Karpas-422 (cell line): Measurements from ENCODE around the gene JAGN1. TPM values are rescaled to one million over a fixed set of nuclear protein-coding genes. Genes with fewer than 3 reads are reported as not detected.
"Not testable (repeated sequence)": the region's sequence is repeated elsewhere in the genome, so short reads cannot be mapped to it uniquely, and the experiment has no call there.

Experiments
- DNase-seq: peaks from one replicate; pipeline ENCODE4 v3.0.0-alpha.2; 2015
- H2AFZ ChIP-seq: fragments of 200-600 bp; sonication (generic); 2 replicates; pipeline ENCODE4 v1.6.1; 2014; ENCODE audit warnings: antibody characterized with exemption, low read length, mixed read lengths
- H3K27ac ChIP-seq: fragments of 200-600 bp; sonication (generic); 2 replicates; pipeline ENCODE4 v1.5.1; 2014; ENCODE audit warnings: mild to moderate bottlenecking, low read length, moderate library complexity
- H3K27me3 ChIP-seq: fragments of 200-600 bp; sonication (generic); 2 replicates; pipeline ENCODE4 v1.6.1; 2014; ENCODE audit warnings: low read length, mixed read lengths
- H3K36me3 ChIP-seq: fragments of 200-600 bp; sonication (generic); 2 replicates; pipeline ENCODE4 v1.6.1; 2014; ENCODE audit warnings: low read length, mixed read lengths; ENCODE audit not compliant: insufficient read depth
- H3K4me1 ChIP-seq: fragments of 200-600 bp; sonication (generic); 2 replicates; pipeline ENCODE4 v1.6.1; 2014; ENCODE audit warnings: mild to moderate bottlenecking, low read length, mixed read lengths
- H3K4me2 ChIP-seq: fragments of 200-600 bp; sonication (generic); 2 replicates; pipeline ENCODE4 v1.6.1; 2014; ENCODE audit warnings: low read length, low read depth, mild to moderate bottlenecking; ENCODE audit not compliant: poor library complexity, severe bottlenecking
- H3K4me3 ChIP-seq: fragments of 200-600 bp; sonication (generic); 2 replicates; pipeline ENCODE4 v1.5.1; 2014; ENCODE audit warnings: mild to moderate bottlenecking, antibody characterized with exemption, low read length, mixed read lengths
- H3K79me2 ChIP-seq: fragments of 200-600 bp; sonication (generic); 2 replicates; pipeline ENCODE4 v1.6.1; 2014; ENCODE audit warnings: mild to moderate bottlenecking, low read length, mixed read lengths
- H3K9ac ChIP-seq: fragments of 200-600 bp; sonication (generic); 2 replicates; pipeline ENCODE4 v1.6.0; 2014; ENCODE audit warnings: low read length
- H3K9me2 ChIP-seq: fragments of 200-600 bp; sonication (generic), shearing (Covaris generic); replicated peaks from 2 replicates; pipeline ENCODE4 v1.6.0; 2014; ENCODE audit warnings: mild to moderate bottlenecking, low read length, moderate library complexity; ENCODE audit not compliant: insufficient read depth
- H3K9me3 ChIP-seq: fragments of 300-700, 200-600 bp; sonication (generic); 2 replicates; pipeline ENCODE4 v1.6.1; 2014; ENCODE audit warnings: low read length, mixed read lengths
- H4K20me1 ChIP-seq: fragments of 200-600 bp; sonication (generic); 2 replicates; pipeline ENCODE4 v1.6.1; 2014; ENCODE audit warnings: mild to moderate bottlenecking, antibody characterized with exemption, low read length, low read depth; ENCODE audit not compliant: insufficient read depth
- total RNA-seq: library from RNA; depleted of rRNA; stranded (reverse); fragments of >200 nt; shearing (Covaris generic); gene quantifications from 2 replicates; pipeline ENCODE4 v1.2.3, GENCODE V29; 2014; ENCODE audit warnings: low replicate concordance; rRNA removed

The JAGN1 gene
- 33.5 and 39.2 TPM in 2 replicates for total RNA-seq

- Histone ChIP-seq H3K9me3 (no peaks in the 10 kb centered on the region), H3K27me3 (no peaks in the 10 kb centered on the region), H3K4me1 (peaks cover 20% of the 10 kb centered on the region), H3K4me2 (peak within 1 kb of the TSS; percentile 100), H3K36me3 (peaks cover 16% of the 10 kb centered on the region), H4K20me1 (peaks cover 14% of the 10 kb centered on the region; the same call in 1 of the 2 replicates), H3K79me2 (peaks cover 23% of the 10 kb centered on the region), H3K9ac (peak within 1 kb of the TSS; percentile 98), H3K9me2 (no peaks in the 10 kb centered on the region), H3K27ac (peak within 1 kb of the TSS; percentile 40), H2AFZ (peak within 1 kb of the TSS; percentile 99), H3K4me3 (peak within 1 kb of the TSS; percentile 100)
- DNase-seq, result peak; percentile 96
Observed at GRCh38 chr3:9890249-9891071, at the start of gene JAGN1. JAGN1 (plus strand) TSS chr3:9890610; CDS start chr3:9890723, 113 bp downstream.

- H3K36me3 ChIP-seq, result peaks cover 16% of the 10 kb centered on the region; the same call in 1 of the 2 replicates
Observed at GRCh38 chr3:9841015-9841414, 49.4 kb upstream of the JAGN1 start.

DNA sequence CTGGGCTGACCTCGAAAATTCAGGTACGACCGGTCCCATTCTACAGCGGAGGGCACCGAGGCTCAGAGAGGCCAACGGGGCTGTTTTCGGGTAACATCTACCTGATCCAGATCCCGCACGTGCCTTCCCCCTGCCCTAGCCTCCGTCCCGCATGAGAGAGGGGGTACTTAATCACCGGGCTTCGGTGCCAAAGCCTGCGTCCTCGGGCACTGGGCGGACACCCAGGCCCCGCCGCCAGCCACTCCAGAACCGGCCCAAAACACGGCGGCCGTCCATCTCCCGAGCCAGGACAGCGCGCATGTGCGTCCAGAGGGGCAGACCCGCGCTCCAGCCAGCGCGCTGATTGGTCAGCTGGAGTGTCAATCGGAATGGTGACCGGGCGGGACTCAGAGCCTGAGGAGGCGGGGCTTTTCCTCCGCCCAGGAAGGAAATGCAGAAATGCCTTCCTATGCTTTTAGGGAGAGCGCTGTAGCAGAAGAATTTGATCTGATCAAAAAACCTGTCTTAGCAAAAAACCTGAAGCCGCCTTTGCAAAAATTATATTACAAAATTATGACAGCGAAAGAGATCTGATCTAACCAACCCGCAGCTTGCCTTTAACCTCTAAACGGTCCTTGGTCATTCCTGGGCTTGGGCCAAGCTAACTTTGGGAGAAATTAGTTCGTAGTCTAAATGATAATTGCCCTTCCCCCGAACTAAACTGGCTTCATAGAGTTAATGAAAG is 46.5 kb upstream of the JAGN1 start, which contains the start of gene RPUSD3:
Gene RPUSD3, minus strand, starts transcription at position 294 of the 724 bp plus-strand sequence. Its CDS starts 18 bp downstream, at position 276.
- H3K36me3 ChIP-seq, result peaks cover 10% of the 10 kb centered on the region; the same call in 1 of the 2 replicates
- H4K20me1 ChIP-seq, result no peaks in the 10 kb centered on the region
- peak within 1 kb of the TSS; percentile 92 for H2AFZ ChIP-seq
- no peaks in the 10 kb centered on the region for H3K9me2 ChIP-seq
- peaks cover 14% of the 10 kb centered on the region for H3K79me2 ChIP-seq
- peak within 1 kb of the TSS; percentile 94 for H3K4me2 ChIP-seq
- H3K9ac ChIP-seq, result peak within 1 kb of the TSS; percentile 91
- peaks cover 15% of the 10 kb centered on the region for H3K4me1 ChIP-seq
- peak within 1 kb of the TSS; percentile 79 for H3K27ac ChIP-seq
- DNase-seq, result peak; percentile 98
- H3K27me3 ChIP-seq, result no peaks in the 10 kb centered on the region
- H3K4me3 ChIP-seq, result peak within 1 kb of the TSS; percentile 94
- no peaks in the 10 kb centered on the region for H3K9me3 ChIP-seq

More at GRCh38 chr3:9841015-9841414, 49.4 kb upstream of the JAGN1 start:
- Histone ChIP-seq H3K9me2 (no peaks in the 10 kb centered on the region), H3K27ac (no peak overlapping the region), H3K9ac (no peak overlapping the region), H4K20me1 (no peaks in the 10 kb centered on the region), H3K9me3 (no peaks in the 10 kb centered on the region), H2AFZ (no peak overlapping the region), H3K4me2 (no peak overlapping the region), H3K27me3 (no peaks in the 10 kb centered on the region), H3K79me2 (peaks cover 14% of the 10 kb centered on the region), H3K4me3 (no peak overlapping the region), H3K4me1 (peaks cover 15% of the 10 kb centered on the region)
- no peak for DNase-seq

- H3K9ac ChIP-seq, result no peak overlapping the region
- peaks cover 6% of the 10 kb centered on the region; the same call in 1 of the 2 replicates for H3K36me3 ChIP-seq
- no peak overlapping the region for H3K4me3 ChIP-seq
- H3K9me3 ChIP-seq, result no peaks in the 10 kb centered on the region
- no peak overlapping the region for H2AFZ ChIP-seq
- peaks cover 14% of the 10 kb centered on the region for H3K79me2 ChIP-seq
- H3K27me3 ChIP-seq, result no peaks in the 10 kb centered on the region
- H3K4me1 ChIP-seq, result peaks cover 15% of the 10 kb centered on the region
- H3K4me2 ChIP-seq, result no peak overlapping the region
- H3K27ac ChIP-seq, result no peak overlapping the region
- H4K20me1 ChIP-seq, result no peaks in the 10 kb centered on the region
- DNase-seq, result no peak
- H3K9me2 ChIP-seq, result no peaks in the 10 kb centered on the region
Observed at GRCh38 chr3:9846231-9846630, 44.2 kb upstream of the JAGN1 start.

DNA sequence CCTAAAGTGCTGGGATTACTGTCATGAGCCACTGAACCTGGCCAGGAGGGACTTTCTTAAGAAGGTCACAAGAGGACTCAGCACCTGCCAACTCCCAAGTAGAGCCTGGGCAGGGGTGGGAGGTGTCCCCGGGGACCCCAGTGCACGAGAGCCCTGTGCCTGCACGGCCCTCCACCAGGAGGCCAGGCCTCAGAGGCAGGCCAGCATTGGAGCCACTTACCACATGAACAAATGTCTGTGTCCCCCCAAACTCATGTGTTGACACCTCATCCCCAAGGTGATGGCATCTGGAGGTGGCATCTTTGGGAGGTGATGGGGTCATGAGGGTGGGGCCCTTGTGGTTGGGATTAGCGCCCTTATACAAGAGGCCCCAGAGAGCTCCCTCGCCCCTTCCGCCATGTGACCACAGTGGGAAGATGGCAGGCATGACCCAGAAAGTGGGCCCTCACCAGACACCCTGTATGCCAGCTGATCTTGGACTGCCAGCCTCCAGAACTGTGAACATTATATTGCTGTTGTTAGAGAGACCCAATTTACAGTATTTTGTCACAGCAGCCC is 43.4 kb upstream of the JAGN1 start:
- H3K4me2 ChIP-seq, result no peak overlapping the region
- DNase-seq, result no peak
- H3K9me3 ChIP-seq, result no peaks in the 10 kb centered on the region
- peaks cover 15% of the 10 kb centered on the region for H3K4me1 ChIP-seq
- H2AFZ ChIP-seq, result no peak overlapping the region
- no peak overlapping the region for H3K4me3 ChIP-seq
- no peak overlapping the region for H3K9ac ChIP-seq
- H3K9me2 ChIP-seq, result no peaks in the 10 kb centered on the region
- peaks cover 13% of the 10 kb centered on the region for H3K79me2 ChIP-seq
- H3K27me3 ChIP-seq, result no peaks in the 10 kb centered on the region
- H3K36me3 ChIP-seq, result 0 out of 2 replicates have a peak, but pooled peaks cover 1% of the 10 kb centered on the region
- no peak overlapping the region for H3K27ac ChIP-seq
- no peaks in the 10 kb centered on the region for H4K20me1 ChIP-seq

- not testable (repeated sequence) for H3K9me3 ChIP-seq, H3K27ac ChIP-seq, H3K4me1 ChIP-seq, H2AFZ ChIP-seq, DNase-seq, H4K20me1 ChIP-seq, H3K79me2 ChIP-seq, H3K27me3 ChIP-seq, H3K36me3 ChIP-seq, H3K9me2 ChIP-seq, H3K4me2 ChIP-seq, H3K4me3 ChIP-seq, H3K9ac ChIP-seq
Observed at GRCh38 chr3:9847870-9848269, 42.5 kb upstream of the JAGN1 start.

GRCh38 chr3:9848860-9849259 is 41.5 kb upstream of the JAGN1 start:
- not testable (repeated sequence) for H3K79me2 ChIP-seq, H4K20me1 ChIP-seq, H3K9me2 ChIP-seq, H2AFZ ChIP-seq, H3K4me3 ChIP-seq, H3K27ac ChIP-seq, H3K4me2 ChIP-seq, H3K27me3 ChIP-seq, H3K36me3 ChIP-seq, H3K9me3 ChIP-seq, H3K9ac ChIP-seq, H3K4me1 ChIP-seq
- DNase-seq, result peak; percentile 61

GRCh38 chr3:9851383-9851782 is 39.0 kb upstream of the JAGN1 start:
- not testable (repeated sequence) for H3K36me3 ChIP-seq, H3K79me2 ChIP-seq, H3K27ac ChIP-seq, H3K9me3 ChIP-seq, H2AFZ ChIP-seq, H3K27me3 ChIP-seq, DNase-seq, H4K20me1 ChIP-seq, H3K9ac ChIP-seq, H3K4me3 ChIP-seq, H3K4me2 ChIP-seq, H3K4me1 ChIP-seq, H3K9me2 ChIP-seq
